NCI-H1694 (cell line): Measurements from ENCODE around the gene EIF4G3.
"Not testable (repeated sequence)": the region's sequence is repeated elsewhere in the genome, so short reads cannot be mapped to it uniquely, and the experiment has no call there.

Source experiments
- DNase-seq: peaks from one replicate; lab custom pipeline; 2025; lab: John Stamatoyannopoulos, UW

EIF4G3 gene

DNA sequence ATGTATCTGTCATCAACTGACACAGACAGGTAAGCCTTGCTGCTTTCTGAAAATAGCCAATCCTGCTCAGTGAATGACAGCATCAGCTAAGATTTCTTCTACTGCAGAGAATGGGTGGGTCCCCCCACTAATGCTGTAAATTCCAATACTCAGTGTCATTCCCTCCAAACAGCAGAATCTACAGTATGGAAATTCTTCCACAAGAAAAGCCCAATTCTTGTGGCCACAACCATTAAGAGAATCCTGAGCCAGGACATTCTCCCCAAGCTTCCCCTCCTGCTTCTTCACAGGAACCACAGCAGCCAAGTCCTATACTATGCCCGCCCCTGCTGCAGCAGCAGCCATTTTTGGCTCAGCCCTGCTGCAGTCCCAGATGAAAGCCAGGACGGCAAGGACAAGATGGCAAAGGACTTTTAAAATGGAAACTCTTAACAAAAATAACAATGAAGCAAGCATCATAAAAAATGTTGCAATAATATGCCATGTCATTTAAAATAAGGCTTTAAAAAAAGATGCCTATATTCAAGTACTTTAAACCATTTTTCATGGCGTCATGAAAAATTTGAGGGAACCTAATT lies 26.8 kb downstream of the EIF4G3 start:
- DNase-seq, result no peak

DNA sequence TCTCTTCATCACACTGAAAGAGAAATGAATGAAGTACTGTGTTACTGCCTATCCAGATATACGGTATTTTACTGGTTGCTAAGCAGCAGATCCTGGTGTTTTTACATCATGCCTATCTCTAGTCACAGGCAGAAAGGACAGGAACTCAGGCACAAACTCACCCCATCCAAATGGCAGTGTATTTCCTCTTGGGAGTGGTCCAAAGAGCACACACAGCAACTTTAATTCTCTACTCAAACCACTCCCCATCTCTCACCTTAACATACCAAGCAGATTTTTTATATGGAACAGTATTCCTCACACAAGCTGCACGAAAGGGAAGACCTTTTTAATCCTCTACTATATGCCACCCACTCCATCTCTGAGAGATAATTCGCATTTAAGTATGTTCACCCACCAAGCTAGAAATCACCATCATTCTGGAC lies 27.3 kb downstream of the EIF4G3 start:
- no peak for DNase-seq

DNA sequence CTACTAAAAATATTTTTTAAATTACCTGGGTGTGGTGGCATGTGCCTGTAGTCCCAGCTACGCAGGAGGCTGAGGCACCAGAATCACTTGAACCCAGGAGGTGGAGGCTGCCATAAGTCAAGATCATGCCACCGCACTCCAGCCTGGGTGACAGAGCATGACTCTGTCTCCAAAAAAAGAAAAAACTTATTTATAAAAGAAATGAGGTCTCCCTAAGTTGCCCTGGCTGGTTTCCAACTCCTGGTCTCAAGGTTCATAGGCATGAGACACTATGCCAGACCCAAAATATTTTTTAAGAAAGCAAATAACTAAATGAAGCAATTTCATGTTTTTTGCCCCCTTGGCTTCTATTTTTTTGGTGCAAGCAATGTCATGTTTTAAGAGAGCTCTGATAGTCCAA lies 32.9 kb downstream of the EIF4G3 start:
- no peak for DNase-seq

DNA sequence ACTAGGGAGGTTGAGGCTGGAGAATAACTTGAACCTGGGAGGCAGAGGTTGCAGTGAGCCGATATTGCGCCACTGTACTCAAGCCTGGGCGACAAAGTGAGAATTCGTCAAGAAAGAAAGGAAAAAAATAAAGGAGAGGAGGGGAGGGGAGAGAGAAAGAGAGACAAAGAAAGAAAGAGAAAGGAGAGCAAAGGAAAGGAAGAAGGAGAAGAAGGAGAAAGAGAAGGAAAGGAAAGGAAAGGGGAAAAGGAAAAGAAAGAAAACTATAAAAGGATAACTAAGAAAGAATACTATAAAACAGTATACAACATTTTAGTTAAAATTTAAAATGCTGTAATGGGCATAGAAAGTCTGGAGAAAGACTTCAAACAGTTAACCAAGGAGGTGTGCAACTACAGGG lies 33.6 kb downstream of the EIF4G3 start:
- no peak for DNase-seq

- DNase-seq, result no peak
These were observed 35.7 kb downstream of the EIF4G3 start for GRCh38 chr1:21141030-21141429.

GRCh38 chr1:21139601-21140000 lies 37.1 kb downstream of the EIF4G3 start:
- DNase-seq, result no peak

- not testable (repeated sequence) for DNase-seq
These were observed 40.4 kb downstream of the EIF4G3 start for GRCh38 chr1:21136344-21136743.

DNA sequence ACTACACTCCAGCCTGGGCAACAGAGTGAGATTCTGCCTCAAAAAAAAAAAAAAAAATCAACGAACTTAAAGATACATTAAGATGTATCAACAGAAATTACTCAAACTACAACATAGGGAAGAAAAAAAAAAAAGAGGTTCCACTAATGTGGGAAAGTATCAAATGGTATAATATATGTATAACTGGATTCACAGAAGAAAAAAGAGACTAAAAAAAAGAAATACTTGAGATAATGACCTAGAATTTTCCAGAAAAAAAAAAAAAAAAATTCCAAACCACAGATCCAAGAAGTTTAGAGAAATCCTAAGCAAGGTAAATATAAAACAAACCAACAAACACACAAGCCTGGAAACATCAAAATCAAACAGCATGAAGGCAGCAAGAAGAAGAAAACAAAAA lies 45.5 kb downstream of the EIF4G3 start:
- DNase-seq, result no peak

DNA sequence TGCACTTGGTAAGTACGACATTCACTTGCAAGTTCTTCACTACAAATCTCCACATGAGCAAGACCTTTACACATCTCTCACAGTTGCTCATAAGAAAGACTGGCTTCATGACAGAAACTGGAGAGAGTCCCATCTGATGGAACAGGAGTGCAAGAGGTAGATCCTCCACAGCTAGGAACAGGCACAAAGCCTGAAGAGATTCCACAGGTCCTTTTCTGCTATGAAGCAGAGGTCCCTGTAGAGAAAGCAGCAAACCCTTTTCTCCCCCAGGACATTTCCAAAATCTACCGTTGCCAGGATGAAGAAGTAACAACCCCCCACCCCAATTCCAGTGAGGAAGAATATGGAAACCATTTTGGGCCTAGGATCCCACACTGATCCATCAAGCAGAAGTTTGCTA lies 47.3 kb downstream of the EIF4G3 start:
- no peak for DNase-seq

GRCh38 chr1:21126324-21126723 lies 50.4 kb downstream of the EIF4G3 start:
- DNase-seq, result no peak

- DNase-seq, result no peak
These were observed 51.9 kb downstream of the EIF4G3 start for GRCh38 chr1:21124846-21125245.

GRCh38 chr1:21123287-21123948 lies 53.3 kb downstream of the EIF4G3 start:
- no peak for DNase-seq

DNA sequence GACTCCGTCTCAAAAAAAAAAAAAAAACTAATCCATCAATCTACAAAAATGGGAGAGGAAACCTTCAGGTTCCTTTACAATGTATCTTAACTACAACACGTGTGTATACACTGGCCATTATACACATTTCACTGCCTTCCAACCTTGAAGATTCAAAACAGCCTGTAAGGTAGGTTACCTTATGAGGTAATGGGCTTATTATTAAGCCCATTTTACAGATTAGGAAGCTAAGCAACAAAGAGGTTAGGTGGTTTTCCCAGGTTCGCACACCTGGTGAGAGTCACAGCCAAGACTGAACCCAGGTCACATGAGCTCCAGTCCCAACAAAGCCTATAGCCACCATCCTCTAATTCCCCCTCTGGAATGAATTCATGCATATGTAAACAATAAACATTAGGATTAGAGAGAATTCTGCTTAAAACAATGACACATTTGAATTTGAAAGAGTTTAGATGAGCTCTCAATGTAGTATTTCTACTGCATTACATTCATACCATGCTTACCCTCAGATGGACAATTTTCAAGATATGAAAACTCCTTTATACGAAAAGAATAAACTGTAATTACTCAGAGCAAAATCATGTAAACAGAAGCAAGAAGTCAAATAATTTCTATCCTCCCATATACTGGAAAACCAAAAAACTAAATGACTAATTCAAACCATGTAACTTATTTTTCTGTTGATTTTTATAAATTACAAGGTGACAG lies 54.8 kb downstream of the EIF4G3 start:
- DNase-seq, result no peak

- DNase-seq, result no peak
These were observed 58.5 kb downstream of the EIF4G3 start for GRCh38 chr1:21118167-21118566.

- no peak for DNase-seq
These were observed 59.1 kb downstream of the EIF4G3 start for GRCh38 chr1:21117597-21118001.

- no peak for DNase-seq
These were observed 59.5 kb downstream of the EIF4G3 start for GRCh38 chr1:21117159-21117558.

- DNase-seq, result no peak
These were observed 61.5 kb downstream of the EIF4G3 start for GRCh38 chr1:21115098-21115760.

DNA sequence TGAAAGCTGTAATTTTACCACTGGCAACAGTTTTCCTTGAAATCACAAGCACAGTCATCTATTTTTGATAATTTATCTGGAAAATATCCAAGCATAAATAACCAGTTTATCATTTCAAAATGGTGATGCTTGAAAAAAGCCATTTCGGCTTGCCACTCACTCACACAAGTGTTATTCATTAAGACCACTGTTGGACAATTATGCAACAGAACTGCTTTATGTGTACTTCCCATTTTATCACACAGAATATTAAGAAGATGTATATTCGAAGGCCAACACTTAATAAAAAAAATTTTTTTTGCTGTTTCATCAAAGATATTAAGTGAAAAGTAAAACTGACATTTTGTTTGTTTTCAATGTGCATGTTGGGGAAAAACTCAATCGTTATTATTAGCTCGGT lies 62.3 kb downstream of the EIF4G3 start:
- DNase-seq, result no peak

DNA sequence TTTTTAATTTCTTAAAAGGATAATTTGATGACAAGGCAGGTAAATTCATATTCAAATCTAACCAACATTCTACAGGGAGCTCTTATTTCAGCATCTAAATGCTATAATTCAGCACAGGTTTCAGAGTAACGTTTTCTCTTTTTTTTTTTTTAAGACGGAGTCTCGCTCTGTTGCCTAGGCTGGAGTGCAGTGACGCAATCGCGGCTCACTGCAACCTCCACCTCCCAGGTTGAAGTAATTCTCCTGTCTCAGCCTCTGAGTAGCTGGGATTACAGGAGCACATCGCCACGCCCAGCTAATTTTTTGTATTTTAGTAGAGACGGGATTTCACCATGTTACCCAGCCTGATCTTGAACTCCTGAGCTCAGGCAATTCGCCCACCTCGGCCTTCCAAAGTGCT lies 66.5 kb downstream of the EIF4G3 start:
- no peak for DNase-seq

GRCh38 chr1:21106709-21107108 lies 70.0 kb downstream of the EIF4G3 start:
- no peak for DNase-seq

GRCh38 chr1:21106238-21106637 lies 70.5 kb downstream of the EIF4G3 start:
- no peak for DNase-seq

DNA sequence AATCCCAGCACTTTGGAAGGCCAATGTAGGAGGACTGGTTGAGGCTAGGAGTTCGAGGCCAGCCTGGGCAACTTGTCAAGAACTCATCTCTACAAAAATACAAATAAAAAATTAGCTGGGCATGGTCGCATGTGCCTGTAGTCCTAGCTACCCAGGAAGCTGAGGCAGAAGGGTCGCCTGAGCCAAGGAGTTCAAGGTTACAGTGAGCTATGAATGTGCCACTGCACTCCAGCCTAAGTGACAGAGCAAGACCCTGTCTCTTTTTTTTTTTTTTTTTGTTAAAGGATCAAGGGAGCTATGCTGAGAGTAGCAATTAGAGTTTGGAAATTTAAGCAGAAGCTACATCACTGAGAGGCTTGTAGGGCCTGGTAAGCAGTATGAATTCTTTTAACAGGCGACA lies 70.9 kb downstream of the EIF4G3 start:
- no peak for DNase-seq

DNA sequence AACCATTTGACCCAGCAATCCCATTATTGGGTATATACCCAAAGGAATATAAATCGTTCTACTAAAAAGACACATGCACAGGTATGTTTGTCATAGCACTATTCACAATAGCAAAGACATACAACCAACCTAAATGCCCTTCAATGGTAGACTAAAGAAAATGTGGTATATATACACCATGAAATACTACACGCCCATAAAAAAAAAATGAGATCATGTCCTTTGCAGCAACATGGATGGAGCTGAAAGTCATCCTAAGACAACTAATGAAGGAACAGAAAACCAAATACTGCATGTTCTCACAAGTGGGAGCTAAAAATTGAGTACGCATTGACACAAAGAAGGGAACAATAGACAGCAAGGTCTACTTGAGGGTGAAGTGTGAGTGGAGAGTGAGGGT lies 72.0 kb downstream of the EIF4G3 start:
- DNase-seq, result no peak
